HepG2 (cell line): ENCODE results near the gene NEAT1. TPM values are rescaled to one million over a fixed set of nuclear protein-coding genes. Genes with fewer than 3 reads are reported as not detected.
A peak's percentile ranks its signal among the peaks of the same experiment; 100 is the strongest.

Experiments
- ATAC-seq: fragments of 200-7000 bp; cut with Tn5 transposase; 3 replicates; pipeline ENCODE4 v1.9.1; 2020; ENCODE audit warnings: mild to moderate bottlenecking, moderate library complexity
- BruUV-seq: library from RNA; stranded (reverse); fragments of 400-500 nt; replicated peaks from 2 replicates; lab custom pipeline; 2021; lab: Mats Ljungman, UMichigan
- CTCF ChIA-PET: fragments of 300-600 bp; formaldehyde crosslinking; extraction: SDS; loops from one replicate; lab custom pipeline; 2021; ENCODE audit warnings: low total read pairs, inconsistent platforms, low intra/inter-chr PET ratio; lab: Yijun Ruan, JAX
- POLR2A ChIA-PET: fragments of 350-600 bp; sonication (Branson Sonifier 250); formaldehyde crosslinking; loops from one replicate; lab custom pipeline; 2020; ENCODE audit warnings: antibody characterized with exemption, inconsistent platforms; lab: Yijun Ruan, JAX
- DNase-seq: peaks from one replicate; pipeline ENCODE4 v3.0.0-alpha.2; 2015; ENCODE audit warnings: low spot score
- FAIRE-seq: peaks from 3 replicates; lab custom pipeline; 2011; peaks lifted over from hg19 to GRCh38; lab: Jason Lieb, UNC
- H2AFZ ChIP-seq: one replicate; pipeline ENCODE4 v1.6.1; 2011; ENCODE audit warnings: low read length, inconsistent platforms
- H3K27ac ChIP-seq: fragments of 300-600 bp; 3 replicates; pipeline ENCODE4 v1.8.0; 2011; ENCODE audit warnings: mixed run types, mild to moderate bottlenecking, mixed read lengths, low read length, inconsistent platforms; ENCODE audit not compliant: insufficient read depth; ENCODE audit errors: extremely low read length
- H3K27me3 ChIP-seq, 2 experiments: fragments of 200-600 bp in 1 of 2; 2 replicates in 1 of 2; 3 replicates in 1 of 2; pipeline versions ENCODE4 v1.6.0 to v1.8.0; 2011; ENCODE audit warnings: low read length in 2 of 2, mild to moderate bottlenecking in 2 of 2, moderate library complexity in 2 of 2, inconsistent platforms in 1 of 2; ENCODE audit not compliant: insufficient read depth in 2 of 2, control insufficient read depth in 1 of 2
- H3K36me3 ChIP-seq, 2 experiments: fragments of 200-600 bp in 1 of 2; replicated peaks in 1 of 2; 2 replicates in 1 of 2; 3 replicates in 1 of 2; pipeline versions ENCODE4 v1.5.1 to v1.8.0; 2011; ENCODE audit warnings: low read length in 2 of 2, inconsistent platforms in 1 of 2; ENCODE audit not compliant: insufficient read depth in 2 of 2, control insufficient read depth in 1 of 2
- H3K4me1 ChIP-seq: 2 replicates; pipeline ENCODE4 v1.5.1; 2012; ENCODE audit warnings: low read length, inconsistent platforms; ENCODE audit not compliant: insufficient read depth
- H3K4me2 ChIP-seq: 2 replicates; pipeline ENCODE4 v1.6.0; 2011; ENCODE audit warnings: low read depth, low read length, inconsistent platforms
- H3K4me3 ChIP-seq, 3 experiments: fragments of 200-600 bp in 1 of 3; sonication (generic), shearing (Covaris generic) in 1 of 3; replicated peaks in 1 of 3; 2 replicates each; pipeline ENCODE4 v1.5.1; 2011 to 2016; ENCODE audit warnings: low read length in 3 of 3, inconsistent platforms in 2 of 3, low read depth in 2 of 3, mild to moderate bottlenecking in 2 of 3, control low read depth in 1 of 3, mixed read lengths in 1 of 3; ENCODE audit not compliant: insufficient read depth in 1 of 3
- H3K79me2 ChIP-seq: one replicate; pipeline ENCODE4 v1.6.1; 2011; ENCODE audit warnings: low read length, inconsistent platforms; ENCODE audit not compliant: insufficient read depth
- H3K9ac ChIP-seq: 2 replicates; pipeline ENCODE4 v1.6.0; 2011; ENCODE audit warnings: mild to moderate bottlenecking, low read depth, low read length, inconsistent platforms; ENCODE audit not compliant: insufficient read depth
- H3K9me3 ChIP-seq: 2 replicates; pipeline ENCODE4 v1.5.1; 2012; ENCODE audit warnings: mild to moderate bottlenecking, low read length
- H4K20me1 ChIP-seq: 2 replicates; pipeline ENCODE4 v1.6.0; 2011; ENCODE audit warnings: inconsistent platforms, mild to moderate bottlenecking, low read length, moderate library complexity; ENCODE audit not compliant: insufficient read depth
- AGO2 ChIP-seq: fragments of 200-400 bp; formaldehyde crosslinking; optimal IDR thresholded peaks from 2 replicates; pipeline ENCODE3; 2017; ENCODE audit warnings: mild to moderate bottlenecking, low read depth, low read length, moderate library complexity
- ARID4A ChIP-seq: sonication (generic); formaldehyde crosslinking; IDR thresholded peaks from 2 replicates; pipeline ENCODE4 v1.5.0; 2020; ENCODE audit warnings: mild to moderate bottlenecking, missing genetic modification reagents, borderline replicate concordance
- CEBPZ ChIP-seq: IDR thresholded peaks from 2 replicates; pipeline ENCODE4 v1.6.1; 2012; ENCODE audit warnings: low read length, improper control_type of control experiment
- CHD2 ChIP-seq: IDR thresholded peaks from 2 replicates; pipeline ENCODE4 v1.6.1; 2011; ENCODE audit warnings: low read depth, low read length, improper control_type of control experiment
- CREM ChIP-seq, 2 experiments: sonication (generic) in 1 of 2; formaldehyde crosslinking in 1 of 2; IDR thresholded peaks; 2 replicates each; pipeline versions ENCODE4 v1.4.0 to v1.6.1; 2016 to 2020; ENCODE audit warnings: antibody characterized with exemption in 1 of 2, mild to moderate bottlenecking in 1 of 2, missing genetic modification reagents in 1 of 2
- MED1 ChIP-seq: sonication (generic); formaldehyde crosslinking; IDR thresholded peaks from 2 replicates; pipeline ENCODE4 v1.4.0; 2020; ENCODE audit warnings: missing genetic modification reagents
- MYC ChIP-seq: sonication (generic); formaldehyde crosslinking; IDR thresholded peaks from 2 replicates; pipeline ENCODE4 v1.9.0; 2021; ENCODE audit warnings: missing genetic modification reagents, borderline replicate concordance
- POLR2AphosphoS2 ChIP-seq: IDR thresholded peaks from 2 replicates; pipeline ENCODE4 v1.6.1; 2011; ENCODE audit warnings: low read depth, low read length, improper control_type of control experiment
- SMAD1 ChIP-seq: sonication (generic); formaldehyde crosslinking; IDR thresholded peaks from 2 replicates; pipeline ENCODE4 v1.4.0; 2020; ENCODE audit warnings: missing genetic modification reagents, low read depth, mild to moderate bottlenecking, borderline replicate concordance
- ZNF281 ChIP-seq: sonication (generic); formaldehyde crosslinking; IDR thresholded peaks from 2 replicates; pipeline ENCODE4 v1.4.0; 2020; ENCODE audit warnings: missing genetic modification reagents, borderline replicate concordance
- WGBS: methylation state at CpG from one replicate; pipeline ENCODE4 v1.1.6; 2017; ENCODE audit warnings: low lambda C conversion rate; 5-methylcytosine and 5-hydroxymethylcytosine counted together
- in situ Hi-C: cut with HindIII; loops from 2 replicates; pipeline ENCODE4 v1.10.0; 2017; ENCODE audit warnings: low pct_unique_long_range_greater_than_20kb; ENCODE audit not compliant: extremely low pct_ligation_motif_present
- intact Hi-C: fragments of 100-400 bp; cut with micrococcal nuclease; formaldehyde crosslinking; loops from one replicate; pipeline ENCODE4 v1.10.0; 2022; ENCODE audit not compliant: unreplicated experiment
- polyA plus RNA-seq, 8 experiments: library from polyadenylated mRNA; depleted of rRNA in 3 of 8; stranded (reverse) in 7 of 8; unstranded in 1 of 8; fragments of >200 nt; fragmentation: Illumina TruSeq in 4 of 8; extraction: Trizol in 4 of 8; gene quantifications; 2 replicates each; pipeline versions ENCODE4 v1.2.1 to v1.2.3, GENCODE V29; 2011 to 2016; ENCODE audit warnings: low read depth in 4 of 8, missing spikeins in 1 of 8, mixed read lengths in 1 of 8; ENCODE audit not compliant: insufficient read depth in 1 of 8
- total RNA-seq, 5 experiments: library from RNA; depleted of rRNA; stranded (reverse); fragments of >200 nt; fragmentation: Illumina TruSeq; extraction: Trizol; gene quantifications; 2 replicates each; pipeline ENCODE4 v1.2.3, GENCODE V29; 2016; ENCODE audit warnings: low read depth in 1 of 5

The NEAT1 gene
- total and polyA plus RNA-seq, 2 of the 13 experiments (the other 11 are each of a cell fraction or from before 2014, with no cell fraction given): 20.5 to 41.2 TPM

- in situ Hi-C loops (no loop called here), intact Hi-C loops (loop anchor here (1.0 kb wide), 1 partner anchor 10 kb away; no protein-coding TSS in a partner anchor)
- peak overlapping the region in 2 of 3 experiments; percentile 93 to 94; a peak in 4 of 6 replicates for H3K4me3 ChIP-seq
- ATAC-seq (peak; percentile 12), FAIRE-seq (no peak), DNase-seq (no peak)
- no peak overlapping the region for H2AFZ ChIP-seq
- peaks cover 67% of the 10 kb centered on the region for H3K4me1 ChIP-seq
- H3K9ac ChIP-seq: peak overlapping the region; percentile 100; the same call in 1 of the 2 replicates
- BruUV-seq: no TSS peak
- H3K79me2 ChIP-seq: peaks cover 91% of the 10 kb centered on the region
- ChIA-PET POLR2A (interaction anchor here (1.1 to 17.8 kb wide), 5 partner anchors 10 to 75 kb away, joined by 4 to 952 read pairs (median 8); partner anchors contain the start of gene MALAT1), CTCF (no interaction called here)
- peak overlapping the region; percentile 41 for H3K27ac ChIP-seq
- peak overlapping the region; percentile 95 for H3K4me2 ChIP-seq
- WGBS: 21% methylated on average over 11 of the region's 11 CpGs
- H4K20me1 ChIP-seq: peaks cover 100% of the 10 kb centered on the region
- no peaks in the 10 kb centered on the region; a peak in 1 of 5 replicates for H3K27me3 ChIP-seq
- H3K9me3 ChIP-seq: no peaks in the 10 kb centered on the region
- no peaks in the 10 kb centered on the region; a peak in 2 of 5 replicates for H3K36me3 ChIP-seq
- TF ChIP-seq POLR2AphosphoS2 (peak; percentile 98), AGO2 (peak; percentile 20), CREM (IDR thresholded peaks at IDR 0.05) (0 out of 2 replicates have a peak, but pooled peaks have one; percentile 12), CREM (CRISPR knock-in tag; IDR thresholded peaks at IDR 0.05) (no peak), CEBPZ (0 out of 2 replicates have a peak, but pooled peaks have one; percentile 18), MED1 (peak; percentile 34; the same call in 1 of the 2 replicates), ZNF281 (CRISPR knock-in tag) (no peak), SMAD1 (0 out of 2 replicates have a peak, but pooled peaks have one; percentile 5), MYC (CRISPR knock-in tag) (0 out of 2 replicates have a peak, but pooled peaks have one; percentile 19), CHD2 (peak; percentile 24; the same call in 1 of the 2 replicates), ARID4A (CRISPR knock-in tag) (peak; percentile 29; the same call in 1 of the 2 replicates)
Observed at GRCh38 chr11:65427691-65428577, 5.3 kb downstream of the NEAT1 start.
